K562 treated with DMSO at 1 percent for 4 hours (cell line): ENCODE results near the gene LIN9. TPM values are rescaled to one million over a fixed set of nuclear protein-coding genes. Genes with fewer than 3 reads are reported as not detected.

Source experiments
- total RNA-seq: library from RNA; unstranded; fragments of 300-600 nt; gene quantifications from 2 replicates; pipeline ENCODE4 v1.2.3, GENCODE V29; 2022; ENCODE audit not compliant: insufficient read depth

Gene LIN9, protein sequence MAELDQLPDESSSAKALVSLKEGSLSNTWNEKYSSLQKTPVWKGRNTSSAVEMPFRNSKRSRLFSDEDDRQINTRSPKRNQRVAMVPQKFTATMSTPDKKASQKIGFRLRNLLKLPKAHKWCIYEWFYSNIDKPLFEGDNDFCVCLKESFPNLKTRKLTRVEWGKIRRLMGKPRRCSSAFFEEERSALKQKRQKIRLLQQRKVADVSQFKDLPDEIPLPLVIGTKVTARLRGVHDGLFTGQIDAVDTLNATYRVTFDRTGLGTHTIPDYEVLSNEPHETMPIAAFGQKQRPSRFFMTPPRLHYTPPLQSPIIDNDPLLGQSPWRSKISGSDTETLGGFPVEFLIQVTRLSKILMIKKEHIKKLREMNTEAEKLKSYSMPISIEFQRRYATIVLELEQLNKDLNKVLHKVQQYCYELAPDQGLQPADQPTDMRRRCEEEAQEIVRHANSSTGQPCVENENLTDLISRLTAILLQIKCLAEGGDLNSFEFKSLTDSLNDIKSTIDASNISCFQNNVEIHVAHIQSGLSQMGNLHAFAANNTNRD
- total RNA-seq: 11.8 and 13.5 TPM in 2 replicates

DNA sequence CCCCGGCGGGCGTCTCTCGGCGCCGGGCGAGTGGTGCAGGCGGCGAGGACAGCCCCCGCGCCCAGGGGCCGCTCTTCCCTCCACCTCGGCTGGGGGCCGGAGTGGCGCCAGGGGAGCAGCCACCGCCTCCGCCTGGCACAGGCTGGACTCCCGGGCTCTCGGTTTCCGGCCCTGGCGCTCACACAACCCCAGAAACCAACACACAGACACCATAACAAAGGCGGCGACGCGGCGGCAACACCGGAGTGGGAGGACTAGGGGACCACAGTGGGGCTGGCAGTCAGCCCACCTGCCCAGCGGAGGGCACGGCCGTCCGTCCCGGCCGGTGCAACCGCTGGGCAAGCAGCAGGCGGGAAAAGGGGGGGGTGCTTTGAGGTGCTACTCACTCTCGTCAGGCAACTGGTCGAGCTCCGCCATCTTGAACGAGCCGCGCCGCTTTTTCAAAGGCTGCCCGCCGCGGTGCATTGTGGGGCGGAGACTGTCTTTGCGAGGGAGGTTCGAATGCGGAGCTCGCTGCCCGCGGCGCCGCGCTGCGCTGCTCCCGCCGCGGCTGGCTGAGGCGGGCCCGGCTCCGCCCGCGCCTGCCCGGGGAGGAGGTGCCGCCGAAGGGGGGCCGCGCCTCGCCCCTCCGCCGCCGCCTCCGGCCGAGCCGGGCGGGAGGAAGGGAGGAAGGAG lies at the start of gene LIN9:
LIN9 (minus strand) TSS at position 442 of the 675 bp plus-strand sequence; CDS start at position 417, 25 bp downstream.

DNA sequence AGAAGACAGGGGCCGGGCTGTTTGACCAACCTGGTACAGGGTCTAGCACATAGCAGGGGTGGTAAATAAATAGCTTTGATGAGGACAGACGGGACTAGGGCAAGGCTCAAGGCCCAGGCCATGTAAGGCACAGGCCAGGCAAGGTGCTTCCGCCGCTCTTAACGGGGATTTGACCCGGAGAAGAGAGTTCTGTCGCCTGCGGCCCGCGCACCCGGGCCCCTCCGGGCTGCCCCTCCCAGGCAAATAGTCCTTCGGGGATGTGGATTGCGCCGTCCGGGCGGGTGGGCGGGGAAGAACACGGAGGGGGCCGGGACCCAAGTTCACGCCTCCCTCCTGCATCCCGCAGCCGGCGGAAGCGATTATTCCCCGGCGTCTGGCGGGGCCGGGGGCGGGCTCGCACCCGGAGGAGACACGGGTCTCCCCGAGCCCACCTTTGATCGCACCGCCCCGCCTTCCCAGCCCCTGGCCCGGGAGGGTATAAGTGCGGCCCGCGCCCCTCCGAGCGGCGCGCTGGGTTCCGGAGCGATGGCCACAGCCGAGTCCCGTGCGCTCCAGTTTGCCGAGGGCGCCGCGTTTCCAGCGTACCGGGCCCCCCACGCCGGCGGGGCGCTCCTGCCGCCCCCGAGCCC lies 85.7 kb downstream of the LIN9 start, which contains the start of gene MIXL1:
MIXL1 (plus strand) TSS at position 508 of the 629 bp plus-strand sequence; CDS start at position 526, 18 bp downstream.

DNA sequence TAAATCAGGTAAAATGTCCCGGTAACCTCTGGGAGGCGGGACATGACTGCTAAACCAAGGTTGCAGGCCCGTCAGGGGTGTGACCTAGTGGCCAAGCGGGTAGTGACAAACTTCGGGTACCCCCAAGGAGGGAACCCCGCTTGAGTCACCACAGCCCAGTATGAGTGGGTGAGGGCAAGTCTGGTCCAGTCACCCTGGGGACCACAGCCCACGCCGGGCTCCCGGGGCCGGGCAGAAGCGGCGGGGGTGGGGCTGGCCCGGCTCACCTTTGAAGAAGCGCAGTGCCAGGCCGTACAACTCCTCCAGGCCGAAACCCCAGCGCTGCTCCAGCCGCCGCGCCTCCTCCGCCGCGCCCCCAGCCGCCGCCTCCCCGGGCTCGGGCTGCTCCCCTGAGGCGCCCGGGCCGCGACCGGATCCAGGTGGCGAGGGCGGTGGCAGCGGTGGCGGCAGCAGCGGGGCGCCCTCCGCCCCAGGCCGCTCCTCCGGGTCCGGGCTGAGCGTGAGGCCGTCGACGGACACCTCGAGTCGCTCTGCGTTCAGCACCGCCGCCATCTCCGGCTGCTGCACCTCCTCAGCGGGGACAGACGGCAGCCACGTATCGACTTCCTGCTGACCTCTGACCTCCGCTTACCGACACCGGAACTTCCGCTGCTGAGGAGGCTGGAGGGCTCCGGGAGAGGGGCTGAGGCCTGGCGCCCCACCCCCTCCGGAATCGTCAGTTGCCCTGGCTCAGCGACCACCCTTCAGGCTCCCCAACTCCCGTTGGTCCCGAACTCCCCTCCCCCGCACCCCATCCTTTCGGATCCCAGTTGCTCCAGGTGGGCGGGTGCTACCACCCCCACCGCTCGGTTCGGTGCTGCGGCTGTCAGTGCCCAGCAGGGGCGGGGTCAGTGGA lies 122.6 kb downstream of the LIN9 start, which contains the start of gene ACBD3:
ACBD3 (minus strand) TSS at position 618 of the 895 bp plus-strand sequence; CDS start at position 552, 66 bp downstream.

Other genes with a start within 250 kb of the LIN9 start
- 624 and 668 TPM in 2 replicates for gene H3-3A, start 246.4 kb downstream of the LIN9 start, total RNA-seq
- gene ACBD3, start 122.4 kb downstream of the LIN9 start, total RNA-seq: 34.6 and 37.1 TPM in 2 replicates
- not detected in 2 replicates for gene MIXL1, start 85.5 kb downstream of the LIN9 start, total RNA-seq
- gene PARP1, start 98.9 kb upstream of the LIN9 start, total RNA-seq: 158 and 162 TPM in 2 replicates
- gene STUM, start 239.6 kb upstream of the LIN9 start, total RNA-seq: not detected in 2 replicates